Measurements from ENCODE around the gene PDCD11. TPM values are rescaled to one million over a fixed set of nuclear protein-coding genes. Genes with fewer than 3 reads are reported as not detected.

The PDCD11 gene
- total and polyA plus RNA-seq, 2 of the 8 experiments (the other 6 are each of a cell fraction or from before 2014, with no cell fraction given): 18.1 to 79.1 TPM

DNA sequence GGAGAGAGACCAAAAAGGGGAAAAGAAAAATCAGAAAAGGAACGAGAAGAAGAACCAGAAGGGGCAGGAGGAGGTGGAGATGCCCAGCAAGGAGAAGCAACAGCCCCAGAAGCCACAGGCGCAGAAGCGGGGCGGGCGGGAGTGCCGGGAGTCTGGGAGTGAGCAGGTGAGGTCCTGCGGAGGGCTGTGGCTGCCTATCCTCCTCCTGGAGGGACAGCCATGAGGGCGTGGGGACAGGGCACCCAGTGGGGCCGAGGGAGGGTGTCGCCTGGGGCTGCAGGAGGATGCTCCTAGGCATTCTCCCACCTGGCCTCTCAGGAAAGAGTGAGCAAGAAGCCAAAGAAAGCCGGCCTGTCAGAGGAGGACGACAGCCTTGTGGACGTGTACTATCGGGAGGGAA, 44.0 kb downstream of the PDCD11 start:
- Histone ChIP-seq H3K4me3 (ENCODE audit: extremely low read depth in 1 of 4, insufficient read depth in 2 of 4, low read depth in 3 of 4, low read length in 4 of 4) (no peak overlapping the region), H2BK15ac (ENCODE audit: low read length) (no peak overlapping the region), H2BK12ac (ENCODE audit: low read depth, low read length) (no peak overlapping the region), H2AFZ (ENCODE audit: low read length) (no peak overlapping the region), H3K23me2 (ENCODE audit: low read depth, low read length) (no peaks in the 10 kb centered on the region), H2AK5ac (ENCODE audit: low read depth, low read length) (no peak overlapping the region), H3K9ac (replicated peaks in 1 of 4; ENCODE audit: extremely low read depth in 1 of 4, low read depth in 3 of 4, low read length in 3 of 4) (no peak overlapping the region), H2BK20ac (ENCODE audit: low read length) (no peak overlapping the region), H2BK5ac (ENCODE audit: low read depth, low read length) (no peak overlapping the region), H3K18ac (ENCODE audit: extremely low read depth, low read length) (no peak overlapping the region), H4K91ac (replicated peaks; ENCODE audit: insufficient read length, low read length) (no peak overlapping the region), H2BK120ac (replicated peaks; ENCODE audit: low read depth, low read length) (no peak overlapping the region), H4K20me1 (replicated peaks in 1 of 2; ENCODE audit: control insufficient read depth in 1 of 2, insufficient read depth in 2 of 2, low read length in 2 of 2) (peaks cover 0 to 8% of the 10 kb centered on the region in 2 experiments), H3K4me1 (replicated peaks in 1 of 4; ENCODE audit: control insufficient read depth in 3 of 4, insufficient read depth in 4 of 4, low read length in 3 of 4) (no peaks in the 10 kb centered on the region), H3K9me3 (ENCODE audit: insufficient read depth in 2 of 2, low read depth in 1 of 2, low read length in 1 of 2) (no peaks in the 10 kb centered on the region), H4K5ac (ENCODE audit: insufficient read length, low read depth, low read length) (no peak overlapping the region), H4K8ac (ENCODE audit: extremely low read depth, insufficient read depth, low read length) (no peak overlapping the region), H3K27ac (ENCODE audit: low read depth, low read length) (no peak overlapping the region), H3K14ac (ENCODE audit: insufficient read length) (no peak overlapping the region), H3K79me1 (ENCODE audit: low read depth, low read length) (no peaks in the 10 kb centered on the region; the same call in 1 of the 2 replicates), H3K56ac (replicated peaks; ENCODE audit: insufficient read length, low read depth, low read length) (no peak overlapping the region), H3K27me3 (replicated peaks in 1 of 4; ENCODE audit: control insufficient read depth in 3 of 4, extremely low read depth in 1 of 4, insufficient read depth in 3 of 4, low read length in 3 of 4) (no peaks in the 10 kb centered on the region), H3K4ac (replicated peaks; ENCODE audit: insufficient read length, low read depth, low read length) (no peak overlapping the region), H3K36me3 (ENCODE audit: control insufficient read depth in 2 of 4, insufficient read depth in 4 of 4, low read length in 3 of 4) (peaks cover 40 to 95% (median 82%) of the 10 kb centered on the region in 4 experiments), H3K23ac (ENCODE audit: insufficient read length) (no peak overlapping the region), H3K4me2 (ENCODE audit: insufficient read depth in 1 of 2, low read depth in 2 of 2, low read length in 2 of 2) (no peak overlapping the region), H3K79me2 (ENCODE audit: control insufficient read depth in 1 of 2, insufficient read depth in 2 of 2, low read length in 2 of 2) (no peaks in the 10 kb centered on the region)
- FAIRE-seq (no peak), DNase-seq (ENCODE audit: low read depth in 1 of 2, low spot score in 2 of 2) (no peak)
- 85% methylated on average over 9 of the region's 14 CpGs; no CpG with 5 or more reads in 1 of the 2 experiments for whole genome bisulfite sequencing, 2 experiments (ENCODE audit: extremely low coverage in 1 of 2, insufficient coverage in 1 of 2, insufficient read length in 1 of 2, insufficient replicate concordance in 2 of 2, low coverage in 1 of 2, low lambda C conversion rate in 2 of 2, missing lambda C conversion rate in 1 of 2)
- ChIA-PET POLR2A (ENCODE audit: partially characterized antibody) (interaction anchor here (0.8 to 2.0 kb wide), 7 partner anchors 9 to 44 kb away, joined by 3 to 5 read pairs (median 4); partner anchors contain the start of genes ATP5MK and PDCD11), CTCF (ENCODE audit: partially characterized antibody) (interaction anchor here (1.2 to 1.8 kb wide), 2 partner anchors 12 to 34 kb away, joined by 4 read pairs; partner anchors contain the start of gene CALHM2)
- TF ChIP-seq RNF2 (IDR thresholded peaks at IDR 0.05; ENCODE audit: borderline replicate concordance, low read depth, low read length, missing control alignments, poor library complexity, severe bottlenecking) (no peak), NANOG (IDR thresholded peaks at IDR 0.05; ENCODE audit: insufficient read depth, low read depth, low read length, poor library complexity, severe bottlenecking) (no peak)
